DND-41 (cell line): ENCODE measurements around the gene MAGEA10.

Experiments
- ATAC-seq: fragments of 200-7000 bp; cut with Tn5 transposase; 3 replicates; pipeline ENCODE4 v1.9.1; 2021; ENCODE audit warnings: low read depth; ENCODE audit not compliant: insufficient read depth
- DNase-seq: peaks from one replicate; pipeline ENCODE4 v3.0.0-alpha.2; 2020
- H2AFZ ChIP-seq: 2 replicates; pipeline ENCODE4 v1.6.0; 2012; ENCODE audit warnings: low read depth, low read length
- H3K27ac ChIP-seq: 2 replicates; pipeline ENCODE4 v1.5.1; 2012; ENCODE audit warnings: low read length, inconsistent platforms
- H3K27me3 ChIP-seq: fragments of 200-600 bp; sonication (generic); 2 replicates; pipeline ENCODE4 v1.6.0; 2012; ENCODE audit warnings: low read length, mild to moderate bottlenecking, inconsistent platforms; ENCODE audit not compliant: insufficient read depth, poor library complexity
- H3K36me3 ChIP-seq: 2 replicates; pipeline ENCODE4 v1.5.1; 2012; ENCODE audit warnings: low read length, inconsistent platforms; ENCODE audit not compliant: insufficient read depth
- H3K4me1 ChIP-seq: 2 replicates; pipeline ENCODE4 v1.5.1; 2012; ENCODE audit warnings: mild to moderate bottlenecking, low read length; ENCODE audit not compliant: insufficient read depth
- H3K4me2 ChIP-seq: 2 replicates; pipeline ENCODE4 v1.6.0; 2012; ENCODE audit warnings: mild to moderate bottlenecking, moderate library complexity, low read length, inconsistent platforms; ENCODE audit not compliant: insufficient read depth
- H3K4me3 ChIP-seq, 2 experiments: fragments of 200-600 bp in 1 of 2; shearing (Covaris generic) in 1 of 2; 2 replicates each; pipeline ENCODE4 v1.5.1; 2012 to 2016; ENCODE audit warnings: inconsistent platforms in 2 of 2, low read length in 2 of 2, mild to moderate bottlenecking in 2 of 2, low read depth in 1 of 2, moderate library complexity in 1 of 2
- H3K79me2 ChIP-seq: 2 replicates; pipeline ENCODE4 v1.6.0; 2012; ENCODE audit warnings: low read length, inconsistent platforms; ENCODE audit not compliant: insufficient read depth
- H3K9ac ChIP-seq: 2 replicates; pipeline ENCODE4 v1.6.0; 2012; ENCODE audit warnings: low read depth, mild to moderate bottlenecking, inconsistent platforms, low read length, moderate library complexity
- H3K9me3 ChIP-seq: 2 replicates; pipeline ENCODE4 v1.5.1; 2012; ENCODE audit warnings: low read length, moderate library complexity, mild to moderate bottlenecking, inconsistent platforms; ENCODE audit not compliant: insufficient read depth, severe bottlenecking
- H4K20me1 ChIP-seq: 2 replicates; pipeline ENCODE4 v1.6.0; 2012; ENCODE audit warnings: low read length; ENCODE audit not compliant: insufficient read depth
- EZH2 ChIP-seq: IDR thresholded peaks from 3 replicates; pipeline ENCODE4 v1.6.1; 2012; ENCODE audit warnings: borderline replicate concordance, low read depth, mild to moderate bottlenecking, moderate library complexity, low read length, inconsistent platforms; ENCODE audit not compliant: severe bottlenecking
- TF ChIP-seq, protein P1 (sequence below): IDR thresholded peaks from 2 replicates; pipeline ENCODE4 v1.5.1; 2012; ENCODE audit warnings: borderline replicate concordance, low read length, moderate library complexity, mild to moderate bottlenecking; ENCODE audit not compliant: poor library complexity, severe bottlenecking; ENCODE audit errors: extremely low read depth

Gene MAGEA10

DNA sequence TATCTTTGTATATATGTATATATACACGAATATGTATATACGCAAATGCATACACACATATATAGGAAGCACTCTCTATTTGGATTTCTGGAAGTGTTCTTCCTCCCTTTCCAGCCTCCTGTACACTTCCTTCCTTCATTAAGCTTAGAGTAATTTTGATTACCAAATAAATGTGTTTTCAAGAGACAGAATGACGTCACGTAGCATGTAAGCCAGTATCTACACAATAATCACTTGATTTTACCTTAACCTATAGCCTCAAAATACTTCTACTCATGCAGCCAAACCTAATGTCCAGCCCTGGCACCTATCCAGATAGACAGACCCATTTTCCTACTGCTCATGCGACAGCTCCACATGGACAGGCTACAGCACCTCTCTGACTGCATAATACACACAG, 29.9 kb downstream of the MAGEA10 start:
- H3K4me2 ChIP-seq, result no peak overlapping the region
- DNase-seq (no peak), ATAC-seq (no peak)
- no peaks in the 10 kb centered on the region for H3K27me3 ChIP-seq
- TF ChIP-seq EZH2, result no peak
- TF ChIP-seq, protein P1, sequence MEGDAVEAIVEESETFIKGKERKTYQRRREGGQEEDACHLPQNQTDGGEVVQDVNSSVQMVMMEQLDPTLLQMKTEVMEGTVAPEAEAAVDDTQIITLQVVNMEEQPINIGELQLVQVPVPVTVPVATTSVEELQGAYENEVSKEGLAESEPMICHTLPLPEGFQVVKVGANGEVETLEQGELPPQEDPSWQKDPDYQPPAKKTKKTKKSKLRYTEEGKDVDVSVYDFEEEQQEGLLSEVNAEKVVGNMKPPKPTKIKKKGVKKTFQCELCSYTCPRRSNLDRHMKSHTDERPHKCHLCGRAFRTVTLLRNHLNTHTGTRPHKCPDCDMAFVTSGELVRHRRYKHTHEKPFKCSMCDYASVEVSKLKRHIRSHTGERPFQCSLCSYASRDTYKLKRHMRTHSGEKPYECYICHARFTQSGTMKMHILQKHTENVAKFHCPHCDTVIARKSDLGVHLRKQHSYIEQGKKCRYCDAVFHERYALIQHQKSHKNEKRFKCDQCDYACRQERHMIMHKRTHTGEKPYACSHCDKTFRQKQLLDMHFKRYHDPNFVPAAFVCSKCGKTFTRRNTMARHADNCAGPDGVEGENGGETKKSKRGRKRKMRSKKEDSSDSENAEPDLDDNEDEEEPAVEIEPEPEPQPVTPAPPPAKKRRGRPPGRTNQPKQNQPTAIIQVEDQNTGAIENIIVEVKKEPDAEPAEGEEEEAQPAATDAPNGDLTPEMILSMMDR, result no peak
- H2AFZ ChIP-seq, result no peak overlapping the region
- H3K9ac ChIP-seq, result no peak overlapping the region
- no peak overlapping the region for H3K27ac ChIP-seq
- no peaks in the 10 kb centered on the region for H3K79me2 ChIP-seq
- no peaks in the 10 kb centered on the region for H3K4me1 ChIP-seq
- no peak overlapping the region for H3K4me3 ChIP-seq
- H4K20me1 ChIP-seq, result no peaks in the 10 kb centered on the region
- H3K9me3 ChIP-seq, result no peaks in the 10 kb centered on the region
- H3K36me3 ChIP-seq, result no peaks in the 10 kb centered on the region

DNA sequence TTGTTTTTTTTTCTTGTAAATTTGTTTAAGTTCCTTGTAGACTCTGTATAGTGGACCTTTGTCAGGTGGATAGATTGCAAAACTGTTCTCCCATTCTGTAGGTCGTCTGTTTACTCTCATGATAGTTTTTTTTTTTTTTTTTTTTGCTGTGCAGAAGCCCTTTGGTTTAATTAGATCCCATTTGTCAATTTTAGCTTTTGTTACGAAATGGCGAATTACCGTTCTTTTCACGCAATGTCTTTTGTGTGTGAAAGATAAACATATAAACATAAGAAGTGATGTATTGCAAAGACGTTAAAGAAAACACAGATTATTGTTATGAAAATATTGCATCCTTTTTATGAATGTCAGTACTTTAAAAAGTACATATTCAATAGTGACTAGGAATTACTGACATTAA, 34.5 kb downstream of the MAGEA10 start:
- no peak overlapping the region for H3K27ac ChIP-seq
- H2AFZ ChIP-seq, result no peak overlapping the region
- no peaks in the 10 kb centered on the region for H3K27me3 ChIP-seq
- H3K4me2 ChIP-seq, result no peak overlapping the region
- no peak for ATAC-seq
- no peaks in the 10 kb centered on the region for H4K20me1 ChIP-seq
- no peaks in the 10 kb centered on the region for H3K4me1 ChIP-seq
- no peak overlapping the region for H3K9ac ChIP-seq
- DNase-seq, result no peak
- H3K9me3 ChIP-seq, result no peaks in the 10 kb centered on the region
- H3K79me2 ChIP-seq, result no peaks in the 10 kb centered on the region
- no peak overlapping the region for H3K4me3 ChIP-seq
- H3K36me3 ChIP-seq, result no peaks in the 10 kb centered on the region
- TF ChIP-seq EZH2, result no peak
- TF ChIP-seq, protein P1, result no peak

DNA sequence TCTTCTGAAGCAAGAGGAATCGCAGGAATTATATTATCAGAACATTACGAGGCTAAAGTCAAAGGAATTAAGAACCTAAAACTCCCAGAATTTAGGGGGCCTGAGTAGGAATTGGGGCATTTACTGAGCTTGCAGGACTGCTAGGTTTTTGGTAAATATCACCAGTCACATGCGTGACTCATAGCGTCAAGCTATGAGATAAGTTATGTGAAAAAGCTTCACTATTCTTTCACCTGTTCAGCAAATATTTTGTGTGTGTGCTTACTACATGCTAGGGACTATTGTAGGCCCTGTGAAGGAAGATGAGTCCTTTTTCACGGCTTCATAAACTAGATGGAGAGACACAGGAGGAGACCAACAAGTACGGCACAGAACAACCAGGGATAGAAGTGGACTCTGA, 52.2 kb downstream of the MAGEA10 start:
- no peak overlapping the region for H3K4me2 ChIP-seq
- no peak overlapping the region for H2AFZ ChIP-seq
- no peak for ATAC-seq
- no peak for DNase-seq
- TF ChIP-seq, protein P1, result no peak
- TF ChIP-seq EZH2, result no peak
- H3K9me3 ChIP-seq, result no peaks in the 10 kb centered on the region
- no peak overlapping the region for H3K4me3 ChIP-seq
- no peaks in the 10 kb centered on the region for H3K79me2 ChIP-seq
- H4K20me1 ChIP-seq, result no peaks in the 10 kb centered on the region
- no peaks in the 10 kb centered on the region for H3K27me3 ChIP-seq
- H3K36me3 ChIP-seq, result no peaks in the 10 kb centered on the region
- no peak overlapping the region for H3K27ac ChIP-seq
- H3K9ac ChIP-seq, result no peak overlapping the region
- no peaks in the 10 kb centered on the region for H3K4me1 ChIP-seq
